ENCODE measurements around the gene NCKAP5L. TPM values are rescaled to one million over a fixed set of nuclear protein-coding genes. Genes with fewer than 3 reads are reported as not detected.

NCKAP5L gene
- total and polyA plus RNA-seq, 9 of the 15 experiments (the other 6 are each of a cell fraction or from before 2014, with no cell fraction given), result 0.01 to 14.4 (median 3.7) TPM

DNA sequence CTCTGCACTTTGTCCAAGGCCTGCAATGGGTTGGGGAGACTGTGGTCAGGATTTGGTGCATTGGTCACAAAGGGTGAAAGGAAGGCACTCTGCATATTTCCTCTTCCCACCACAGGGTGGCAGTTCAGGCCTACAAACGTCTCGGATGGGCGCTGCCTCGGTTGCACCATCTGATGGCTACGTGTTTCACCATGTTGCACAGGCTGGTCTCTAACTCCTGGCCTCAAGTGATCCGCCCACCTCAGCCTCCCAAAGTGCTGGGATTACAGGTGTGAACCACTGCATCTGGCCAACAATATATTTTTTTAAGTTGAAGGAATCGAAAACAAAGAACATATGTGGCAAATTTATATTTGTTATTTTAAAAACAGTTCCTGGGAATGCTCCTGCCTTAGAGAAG is 51.8 kb downstream of the NCKAP5L start (continued):
- TF ChIP-seq, protein P1, sequence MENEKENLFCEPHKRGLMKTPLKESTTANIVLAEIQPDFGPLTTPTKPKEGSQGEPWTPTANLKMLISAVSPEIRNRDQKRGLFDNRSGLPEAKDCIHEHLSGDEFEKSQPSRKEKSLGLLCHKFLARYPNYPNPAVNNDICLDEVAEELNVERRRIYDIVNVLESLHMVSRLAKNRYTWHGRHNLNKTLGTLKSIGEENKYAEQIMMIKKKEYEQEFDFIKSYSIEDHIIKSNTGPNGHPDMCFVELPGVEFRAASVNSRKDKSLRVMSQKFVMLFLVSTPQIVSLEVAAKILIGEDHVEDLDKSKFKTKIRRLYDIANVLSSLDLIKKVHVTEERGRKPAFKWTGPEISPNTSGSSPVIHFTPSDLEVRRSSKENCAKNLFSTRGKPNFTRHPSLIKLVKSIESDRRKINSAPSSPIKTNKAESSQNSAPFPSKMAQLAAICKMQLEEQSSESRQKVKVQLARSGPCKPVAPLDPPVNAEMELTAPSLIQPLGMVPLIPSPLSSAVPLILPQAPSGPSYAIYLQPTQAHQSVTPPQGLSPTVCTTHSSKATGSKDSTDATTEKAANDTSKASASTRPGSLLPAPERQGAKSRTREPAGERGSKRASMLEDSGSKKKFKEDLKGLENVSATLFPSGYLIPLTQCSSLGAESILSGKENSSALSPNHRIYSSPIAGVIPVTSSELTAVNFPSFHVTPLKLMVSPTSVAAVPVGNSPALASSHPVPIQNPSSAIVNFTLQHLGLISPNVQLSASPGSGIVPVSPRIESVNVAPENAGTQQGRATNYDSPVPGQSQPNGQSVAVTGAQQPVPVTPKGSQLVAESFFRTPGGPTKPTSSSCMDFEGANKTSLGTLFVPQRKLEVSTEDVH (IDR thresholded peaks at IDR 0.05; ENCODE audit: low read depth, partially characterized antibody), result no peak
- TF ChIP-seq, protein P2, sequence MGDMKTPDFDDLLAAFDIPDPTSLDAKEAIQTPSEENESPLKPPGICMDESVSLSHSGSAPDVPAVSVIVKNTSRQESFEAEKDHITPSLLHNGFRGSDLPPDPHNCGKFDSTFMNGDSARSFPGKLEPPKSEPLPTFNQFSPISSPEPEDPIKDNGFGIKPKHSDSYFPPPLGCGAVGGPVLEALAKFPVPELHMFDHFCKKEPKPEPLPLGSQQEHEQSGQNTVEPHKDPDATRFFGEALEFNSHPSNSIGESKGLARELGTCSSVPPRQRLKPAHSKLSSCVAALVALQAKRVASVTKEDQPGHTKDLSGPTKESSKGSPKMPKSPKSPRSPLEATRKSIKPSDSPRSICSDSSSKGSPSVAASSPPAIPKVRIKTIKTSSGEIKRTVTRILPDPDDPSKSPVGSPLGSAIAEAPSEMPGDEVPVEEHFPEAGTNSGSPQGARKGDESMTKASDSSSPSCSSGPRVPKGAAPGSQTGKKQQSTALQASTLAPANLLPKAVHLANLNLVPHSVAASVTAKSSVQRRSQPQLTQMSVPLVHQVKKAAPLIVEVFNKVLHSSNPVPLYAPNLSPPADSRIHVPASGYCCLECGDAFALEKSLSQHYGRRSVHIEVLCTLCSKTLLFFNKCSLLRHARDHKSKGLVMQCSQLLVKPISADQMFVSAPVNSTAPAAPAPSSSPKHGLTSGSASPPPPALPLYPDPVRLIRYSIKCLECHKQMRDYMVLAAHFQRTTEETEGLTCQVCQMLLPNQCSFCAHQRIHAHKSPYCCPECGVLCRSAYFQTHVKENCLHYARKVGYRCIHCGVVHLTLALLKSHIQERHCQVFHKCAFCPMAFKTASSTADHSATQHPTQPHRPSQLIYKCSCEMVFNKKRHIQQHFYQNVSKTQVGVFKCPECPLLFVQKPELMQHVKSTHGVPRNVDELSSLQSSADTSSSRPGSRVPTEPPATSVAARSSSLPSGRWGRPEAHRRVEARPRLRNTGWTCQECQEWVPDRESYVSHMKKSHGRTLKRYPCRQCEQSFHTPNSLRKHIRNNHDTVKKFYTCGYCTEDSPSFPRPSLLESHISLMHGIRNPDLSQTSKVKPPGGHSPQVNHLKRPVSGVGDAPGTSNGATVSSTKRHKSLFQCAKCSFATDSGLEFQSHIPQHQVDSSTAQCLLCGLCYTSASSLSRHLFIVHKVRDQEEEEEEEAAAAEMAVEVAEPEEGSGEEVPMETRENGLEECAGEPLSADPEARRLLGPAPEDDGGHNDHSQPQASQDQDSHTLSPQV (IDR thresholded peaks at IDR 0.05), result no peak; the same call in 1 of the 2 replicates
- TF ChIP-seq SRSF9 (IDR thresholded peaks at IDR 0.05; ENCODE audit: borderline replicate concordance, low read depth, low read length) (no peak), DNMT1 (IDR thresholded peaks at IDR 0.05) (no peak), NEUROD1 (IDR thresholded peaks at IDR 0.05; ENCODE audit: borderline replicate concordance, low read depth, low read length, partially characterized antibody) (no peak), EZH2 (IDR thresholded peaks at IDR 0.05; ENCODE audit: borderline replicate concordance, low read depth, low read length) (no peak), CCAR2 (IDR thresholded peaks at IDR 0.05; ENCODE audit: low read depth, low read length) (no peak), ZNF696 (CRISPR knock-in tag; conservative IDR thresholded peaks at IDR 0.05) (no peak), RBM15 (IDR thresholded peaks at IDR 0.05; ENCODE audit: insufficient read depth, low read length) (no peak), ZNF3 (CRISPR knock-in tag; IDR thresholded peaks at IDR 0.05) (no peak), ZNF609 (CRISPR knock-in tag; IDR thresholded peaks at IDR 0.05; ENCODE audit: borderline replicate concordance) (no peak), TFAM (CRISPR knock-in tag; conservative IDR thresholded peaks at IDR 0.05) (no peak), PYGO2 (tag; IDR thresholded peaks at IDR 0.05) (no peak), RBM14 (IDR thresholded peaks at IDR 0.05; ENCODE audit: borderline replicate concordance, insufficient read depth, low read depth, low read length) (no peak), GTF2F1 (IDR thresholded peaks at IDR 0.05; ENCODE audit: low read depth, low read length) (no peak), MAZ (CRISPR knock-in tag; conservative IDR thresholded peaks at IDR 0.05 in 1 of 2, IDR thresholded peaks at IDR 0.05 in 1 of 2) (peak in 1 of 2 experiments; percentile 52; a peak in 1 of 4 replicates), NCOA1 (IDR thresholded peaks at IDR 0.05; ENCODE audit: low read depth) (no peak)

All from K562 (cell line).